ENCODE data around the gene PATZ1.
A peak's percentile ranks its signal among the peaks of the same experiment; 100 is the strongest.
"Not testable (repeated sequence)": the region's sequence is repeated elsewhere in the genome, so short reads cannot be mapped to it uniquely, and the experiment has no call there.

PATZ1 gene, protein sequence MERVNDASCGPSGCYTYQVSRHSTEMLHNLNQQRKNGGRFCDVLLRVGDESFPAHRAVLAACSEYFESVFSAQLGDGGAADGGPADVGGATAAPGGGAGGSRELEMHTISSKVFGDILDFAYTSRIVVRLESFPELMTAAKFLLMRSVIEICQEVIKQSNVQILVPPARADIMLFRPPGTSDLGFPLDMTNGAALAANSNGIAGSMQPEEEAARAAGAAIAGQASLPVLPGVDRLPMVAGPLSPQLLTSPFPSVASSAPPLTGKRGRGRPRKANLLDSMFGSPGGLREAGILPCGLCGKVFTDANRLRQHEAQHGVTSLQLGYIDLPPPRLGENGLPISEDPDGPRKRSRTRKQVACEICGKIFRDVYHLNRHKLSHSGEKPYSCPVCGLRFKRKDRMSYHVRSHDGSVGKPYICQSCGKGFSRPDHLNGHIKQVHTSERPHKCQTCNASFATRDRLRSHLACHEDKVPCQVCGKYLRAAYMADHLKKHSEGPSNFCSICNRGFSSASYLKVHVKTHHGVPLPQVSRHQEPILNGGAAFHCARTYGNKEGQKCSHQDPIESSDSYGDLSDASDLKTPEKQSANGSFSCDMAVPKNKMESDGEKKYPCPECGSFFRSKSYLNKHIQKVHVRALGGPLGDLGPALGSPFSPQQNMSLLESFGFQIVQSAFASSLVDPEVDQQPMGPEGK

DNA sequence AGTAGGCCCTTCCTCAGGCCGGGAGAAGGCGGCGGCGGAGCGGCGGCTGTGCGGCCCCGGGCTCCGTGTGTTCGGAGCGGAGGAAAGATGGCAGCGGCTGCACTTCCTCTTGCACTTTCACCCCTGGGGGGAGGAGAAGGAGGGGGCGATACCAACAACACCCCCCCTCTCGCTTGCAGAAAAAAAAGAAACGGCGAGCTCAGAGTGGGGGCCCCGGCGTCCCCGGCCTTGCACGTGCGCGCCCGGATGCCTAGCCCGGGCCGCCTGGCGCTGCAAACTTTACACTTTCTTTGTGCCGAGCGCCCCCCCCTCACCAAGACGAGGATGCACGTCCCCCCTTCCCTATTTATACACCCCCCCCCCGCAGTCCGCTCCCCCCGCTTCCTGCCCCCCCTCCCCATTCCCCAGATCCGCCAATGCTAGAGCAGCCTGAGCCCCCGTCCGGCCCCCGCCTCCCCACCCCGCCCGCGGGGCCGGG, at the start of gene PATZ1:
TSS of gene PATZ1 (minus strand) at position 92 of the 478 bp plus-strand sequence. CDS start 744 bp downstream, outside the sequence.
- peak; percentile 69 for DNase-seq (ENCODE audit: low spot score)

GRCh38 chr22:31394326-31394725, 48.2 kb upstream of the PATZ1 start:
- DNase-seq (ENCODE audit: low spot score): peak; percentile 54

GRCh38 chr22:31393893-31394292, 47.7 kb upstream of the PATZ1 start:
- no peak for DNase-seq (ENCODE audit: low spot score)

DNA sequence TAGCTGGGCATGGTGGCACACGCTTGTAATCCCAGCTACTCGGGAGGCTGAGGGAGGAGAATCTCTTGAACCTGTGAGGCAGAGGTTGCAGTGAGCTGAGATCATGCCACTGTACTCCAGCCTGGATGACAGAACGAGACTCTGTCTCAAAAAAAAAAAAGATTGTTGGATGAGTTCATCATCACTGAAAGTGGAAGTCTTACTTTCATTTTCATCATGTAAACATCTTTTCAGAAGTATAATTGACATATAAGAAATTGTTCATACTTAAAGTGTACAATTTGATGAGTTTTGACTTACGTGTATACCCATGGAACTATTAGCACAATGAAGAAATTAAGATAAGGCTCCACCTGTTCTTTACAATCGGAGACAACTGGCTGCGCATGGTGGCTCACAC, 32.5 kb upstream of the PATZ1 start:
- not testable (repeated sequence) for DNase-seq (ENCODE audit: low spot score)

- no peak for DNase-seq (ENCODE audit: low spot score)
Measured at GRCh38 chr22:31378123-31378522, 32.0 kb upstream of the PATZ1 start.

GRCh38 chr22:31377612-31378011, 31.5 kb upstream of the PATZ1 start:
- DNase-seq (ENCODE audit: low spot score): no peak

DNA sequence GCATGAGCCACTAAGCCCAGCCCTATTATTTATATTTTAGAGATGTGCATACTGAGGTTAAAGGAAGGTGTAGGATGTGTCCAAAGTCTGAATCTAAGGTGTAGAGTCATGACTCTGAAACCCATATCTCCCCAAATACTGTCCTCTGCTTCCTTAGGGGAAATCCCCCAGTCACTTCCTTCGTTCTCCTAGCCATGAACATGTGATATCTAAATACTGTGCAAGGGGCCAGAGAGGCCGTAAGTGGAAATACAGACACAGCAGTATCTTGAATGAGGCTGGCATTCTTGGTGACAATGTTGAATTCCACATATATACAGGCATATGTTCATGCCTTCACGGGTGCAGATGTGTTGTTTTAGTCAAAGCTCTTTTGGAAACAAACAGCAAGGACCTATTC, 21.3 kb upstream of the PATZ1 start:
- DNase-seq (ENCODE audit: low spot score): no peak

GRCh38 chr22:31363885-31364465, 17.8 kb upstream of the PATZ1 start:
- no peak for DNase-seq (ENCODE audit: low spot score)

DNA sequence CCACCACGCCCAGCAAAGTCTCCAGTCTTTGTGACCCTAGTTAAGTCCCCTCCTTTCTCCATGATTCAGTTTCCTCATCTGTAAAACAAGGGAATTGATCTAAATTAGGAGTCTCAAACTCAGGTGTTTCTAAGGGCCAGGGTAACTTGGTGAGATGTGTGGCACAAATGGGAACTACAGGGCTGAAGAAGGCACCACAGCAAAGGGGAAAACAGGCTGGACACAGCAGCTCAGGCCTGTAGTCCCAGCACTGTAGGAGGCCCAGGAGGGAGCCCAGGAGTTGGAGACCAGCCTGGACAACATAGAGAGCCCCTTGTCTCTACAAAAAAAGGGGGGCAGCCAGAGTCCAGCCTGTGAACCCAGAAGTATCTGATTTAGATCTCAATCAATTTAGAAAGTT, 15.6 kb upstream of the PATZ1 start:
- peak; percentile 2 for DNase-seq (ENCODE audit: low spot score)

DNA sequence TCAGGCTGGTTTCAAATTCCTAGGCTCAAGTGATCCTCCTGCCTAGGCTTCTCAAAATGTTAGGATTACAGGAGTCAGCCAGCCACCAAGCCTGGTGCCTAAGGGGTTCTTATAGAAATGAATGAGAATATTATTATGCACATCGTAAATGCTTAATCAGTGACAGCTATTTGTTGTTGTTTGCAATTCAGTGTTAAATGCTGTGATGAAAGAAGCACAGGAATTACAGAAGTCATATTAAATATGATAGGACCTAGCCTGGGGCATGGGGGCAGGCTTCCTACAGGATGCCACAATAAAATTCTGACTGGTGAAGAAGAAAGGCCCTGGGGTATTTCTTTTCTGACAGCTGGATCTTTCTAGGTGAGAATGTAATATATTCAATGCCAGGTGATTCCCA, 13.9 kb upstream of the PATZ1 start:
- no peak for DNase-seq (ENCODE audit: low spot score)

DNA sequence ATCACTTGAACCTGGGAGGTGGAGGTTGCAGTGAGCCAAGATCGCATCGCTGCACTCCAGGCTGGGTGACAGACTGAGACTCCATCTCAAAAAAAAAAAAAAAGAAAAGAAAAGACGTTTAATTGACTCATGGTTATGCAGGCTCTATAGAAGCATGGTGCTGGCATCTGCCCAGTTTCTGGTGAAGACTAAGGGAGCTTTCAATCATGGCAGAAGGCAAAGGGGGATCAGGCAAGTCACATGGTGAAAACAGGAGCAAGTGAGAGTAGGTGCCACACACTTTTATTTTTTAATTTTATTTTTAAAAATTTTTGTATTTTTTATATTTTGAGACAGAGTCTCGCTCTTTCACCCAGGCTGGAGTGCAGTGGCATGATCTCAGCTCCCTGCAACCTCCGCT, 8.4 kb upstream of the PATZ1 start:
- no peak for DNase-seq (ENCODE audit: low spot score)

- DNase-seq (ENCODE audit: low spot score): no peak
Measured at GRCh38 chr22:31350410-31350863, 4.3 kb upstream of the PATZ1 start.

GRCh38 chr22:31349960-31350359, 3.8 kb upstream of the PATZ1 start:
- DNase-seq (ENCODE audit: low spot score): no peak

GRCh38 chr22:31348766-31349165, 2.6 kb upstream of the PATZ1 start:
- DNase-seq (ENCODE audit: low spot score): no peak

GRCh38 chr22:31348009-31348337, 1.8 kb upstream of the PATZ1 start:
- DNase-seq (ENCODE audit: low spot score): not testable (repeated sequence)

DNA sequence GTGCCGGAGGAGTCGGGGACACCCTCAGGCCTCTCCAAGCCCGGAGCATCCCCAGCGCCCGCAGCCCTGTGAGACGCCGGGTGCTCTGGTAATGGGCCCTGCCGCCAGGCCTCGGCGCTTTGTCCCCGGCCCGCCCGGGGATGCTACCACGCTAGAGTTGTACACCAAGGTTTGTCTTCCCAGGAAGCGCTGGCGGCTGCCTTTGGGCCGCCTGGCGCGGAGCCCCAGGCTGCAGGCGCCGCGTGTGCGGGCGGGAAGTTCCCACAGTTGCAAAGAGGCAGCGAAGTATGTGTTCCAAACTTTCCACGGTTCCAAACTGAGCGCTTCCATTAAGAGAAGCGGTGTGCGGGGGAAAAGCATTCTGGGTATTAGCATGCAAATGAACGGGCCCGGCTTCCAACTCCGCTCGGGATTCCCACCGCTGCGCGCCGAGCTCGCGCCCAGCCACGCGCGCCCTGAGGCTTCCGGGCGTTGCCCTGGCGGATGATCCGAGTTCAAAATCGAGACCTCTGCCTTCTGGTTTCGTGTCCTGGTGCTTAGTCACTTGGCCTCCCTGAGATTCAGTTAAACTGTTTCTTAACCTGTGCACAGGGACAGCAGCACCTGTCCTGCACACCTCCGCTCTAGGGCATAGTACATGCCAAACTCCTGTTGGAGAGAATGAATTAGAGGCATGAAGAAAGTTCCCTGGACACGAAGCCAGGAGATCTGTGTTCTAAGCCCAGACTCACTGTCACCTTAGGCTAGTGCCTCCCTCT, 1.3 kb upstream of the PATZ1 start:
- peak; percentile 48 for DNase-seq (ENCODE audit: low spot score)

DNA sequence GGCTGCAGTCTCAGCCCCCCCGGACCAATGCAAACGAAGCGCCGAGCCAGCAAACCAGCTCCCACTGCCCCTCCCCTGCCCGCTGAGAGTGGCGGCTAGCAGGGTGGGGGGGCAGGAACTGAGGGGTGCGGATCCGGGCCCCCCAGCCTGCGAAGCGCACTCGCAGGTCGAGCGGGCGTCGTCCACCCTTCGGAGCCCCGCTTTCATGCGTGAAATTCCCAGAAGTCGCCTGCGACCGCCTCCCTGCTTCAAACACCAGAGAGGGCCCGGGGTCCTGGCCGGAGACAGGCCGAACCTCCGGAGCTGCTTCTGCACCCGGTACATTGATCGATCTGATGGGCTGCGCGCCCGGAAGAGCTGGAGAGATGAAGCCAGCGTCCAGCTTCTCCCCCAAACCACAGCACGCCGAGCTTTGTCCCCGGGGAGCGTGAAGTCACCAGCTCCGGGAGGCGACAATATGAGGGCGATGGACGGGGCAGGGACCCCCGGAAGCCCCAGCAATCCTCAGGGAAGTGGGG, 646 bp upstream of the PATZ1 start:
- DNase-seq (ENCODE audit: low spot score): peak; percentile 41

DNA sequence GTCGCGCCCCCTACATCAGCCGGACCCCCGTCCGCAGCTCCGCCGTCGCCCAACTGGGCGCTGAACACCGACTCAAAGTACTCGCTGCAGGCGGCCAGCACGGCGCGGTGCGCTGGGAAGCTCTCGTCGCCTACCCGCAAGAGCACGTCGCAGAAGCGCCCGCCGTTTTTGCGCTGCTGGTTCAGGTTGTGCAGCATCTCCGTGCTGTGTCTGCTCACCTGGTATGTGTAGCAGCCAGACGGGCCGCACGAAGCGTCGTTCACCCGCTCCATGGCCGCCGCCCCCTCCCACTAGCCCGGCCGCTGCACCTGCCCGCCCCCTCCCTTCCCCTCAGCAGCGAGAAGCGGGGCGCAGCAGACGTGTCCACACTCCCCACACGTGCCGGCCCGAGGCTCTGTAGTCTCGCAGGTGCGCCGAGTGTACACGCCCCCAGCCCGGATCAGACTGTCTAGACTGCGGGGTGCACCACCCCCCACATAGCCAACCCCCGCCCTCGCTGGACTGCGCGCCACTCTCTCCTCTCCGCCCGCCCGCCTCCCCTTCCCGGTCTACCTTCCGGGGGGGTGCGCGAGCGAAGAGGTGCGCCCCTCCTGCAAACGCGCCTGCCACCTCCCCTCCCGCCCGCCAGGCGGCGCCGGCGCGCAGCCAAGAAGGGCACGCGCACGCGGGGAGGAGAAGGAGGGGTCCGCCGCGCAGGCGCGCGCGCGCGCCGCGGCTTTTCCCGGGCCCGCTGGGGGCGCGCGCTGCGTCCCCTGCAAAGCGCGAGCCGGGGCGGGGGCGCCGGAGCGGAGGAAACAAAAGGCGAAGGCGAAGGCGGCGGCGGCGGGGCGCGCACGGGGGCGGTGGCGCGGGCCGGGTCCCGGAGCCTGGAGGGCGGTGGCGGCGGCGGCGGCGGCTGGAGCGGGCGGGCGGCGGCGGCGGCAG, 553 bp downstream of the PATZ1 start:
- peak; percentile 97 for DNase-seq (ENCODE audit: low spot score)

- DNase-seq (ENCODE audit: low spot score): no peak
Measured at GRCh38 chr22:31344578-31345330, 1.4 kb downstream of the PATZ1 start.

- DNase-seq (ENCODE audit: low spot score): no peak
Measured at GRCh38 chr22:31344256-31344577, 1.9 kb downstream of the PATZ1 start.
